HCT116 (cell line): ENCODE results near the gene LCP1. TPM values are rescaled to one million over a fixed set of nuclear protein-coding genes. Genes with fewer than 3 reads are reported as not detected.

ENCODE experiments used
- ATAC-seq: fragments of 200-7000 bp; cut with Tn5 transposase; 2 replicates; pipeline ENCODE4 v1.9.1; 2020; ENCODE audit warnings: mild to moderate bottlenecking, moderate library complexity
- BruUV-seq: library from RNA; stranded (reverse); fragments of 400-500 nt; replicated peaks from 2 replicates; lab custom pipeline; 2021; lab: Mats Ljungman, UMichigan
- CTCF ChIA-PET: fragments of 300-600 bp; sonication (Branson Sonifier 250); formaldehyde crosslinking; loops from one replicate; lab custom pipeline; 2021; ENCODE audit warnings: antibody characterized with exemption; lab: Charles Lee
- POLR2A ChIA-PET: fragments of 300-600, 350-600 bp; sonication (Branson Sonifier 250); formaldehyde crosslinking; loops from one replicate; lab custom pipeline; 2021; ENCODE audit warnings: antibody characterized with exemption; lab: Charles Lee
- RAD21 ChIA-PET, 2 experiments: fragments of 300-600 bp; sonication (Branson Sonifier 250); formaldehyde crosslinking; loops; one replicate each; lab custom pipeline; 2023; ENCODE audit warnings: low total read pairs in 2 of 2; ENCODE audit not compliant: uncharacterized antibody in 2 of 2, unreplicated experiment in 2 of 2, low non-redundant PET in 1 of 2; lab: Charles Lee
- DNase-seq: peaks from one replicate; pipeline ENCODE4 v3.0.0-alpha.2; 2010; ENCODE audit warnings: low read depth, low spot score
- H2AFZ ChIP-seq: fragments of 200-600 bp; shearing (Covaris generic), sonication (generic); 2 replicates; pipeline ENCODE4 v1.6.1; 2017; ENCODE audit warnings: low read depth, mixed run types, mixed read lengths, antibody characterized with exemption, low read length; ENCODE audit not compliant: poor library complexity, severe bottlenecking
- H3K27ac ChIP-seq: 2 replicates; pipeline ENCODE4 v1.5.1; 2012; ENCODE audit warnings: low read depth, low read length
- H3K27me3 ChIP-seq: fragments of 200-600 bp; sonication (generic); 2 replicates; pipeline ENCODE4 v1.6.1; 2016; ENCODE audit warnings: mixed run types, low read length, mixed read lengths; ENCODE audit not compliant: insufficient read depth
- H3K36me3 ChIP-seq, 2 experiments: fragments of 200-500 bp in 1 of 2; fragments of 200-600 bp in 1 of 2; sonication (Bioruptor generic) in 1 of 2; sonication (generic) in 1 of 2; 2 replicates each; pipeline versions ENCODE4 v1.5.1 to v1.6.1; 2014 to 2016; ENCODE audit warnings: low read length in 2 of 2, inconsistent platforms in 1 of 2, mixed read lengths in 1 of 2, mixed run types in 1 of 2; ENCODE audit not compliant: insufficient read depth in 2 of 2, control insufficient read depth in 1 of 2
- H3K4me1 ChIP-seq, 2 experiments: fragments of 200-600 bp in 1 of 2; sonication (generic) in 1 of 2; 2 replicates each; pipeline versions ENCODE4 v1.5.1 to v1.6.1; 2012 to 2017; ENCODE audit warnings: low read length in 2 of 2, inconsistent platforms in 1 of 2, mild to moderate bottlenecking in 1 of 2, mixed read lengths in 1 of 2, mixed run types in 1 of 2, moderate library complexity in 1 of 2; ENCODE audit not compliant: insufficient read depth in 2 of 2, control insufficient read depth in 1 of 2
- H3K4me2 ChIP-seq: fragments of 200-600 bp; sonication (generic); 2 replicates; pipeline ENCODE4 v1.6.1; 2017; ENCODE audit warnings: mixed run types, low read length, mixed read lengths
- H3K4me3 ChIP-seq, 2 experiments: fragments of 200-600 bp in 1 of 2; sonication (generic) in 1 of 2; replicated peaks in 1 of 2; 2 replicates each; pipeline ENCODE4 v1.5.1; 2011 to 2016; ENCODE audit warnings: low read length in 2 of 2, control low read depth in 1 of 2, low read depth in 1 of 2, mild to moderate bottlenecking in 1 of 2, mixed read lengths in 1 of 2, mixed run types in 1 of 2
- H3K79me2 ChIP-seq: fragments of 200-600 bp; sonication (generic); 2 replicates; pipeline ENCODE4 v1.6.1; 2017; ENCODE audit warnings: mild to moderate bottlenecking, mixed run types, low read length, moderate library complexity, mixed read lengths; ENCODE audit not compliant: insufficient read depth
- H3K9ac ChIP-seq: fragments of 200-600 bp; sonication (generic); 2 replicates; pipeline ENCODE4 v1.6.1; 2016; ENCODE audit warnings: low read length, mixed read lengths
- H3K9me2 ChIP-seq: fragments of 200-600 bp; sonication (generic), shearing (Covaris generic); 2 replicates; pipeline ENCODE4 v1.6.1; 2017; ENCODE audit warnings: mixed run types, mild to moderate bottlenecking, moderate library complexity; ENCODE audit not compliant: insufficient read depth
- H3K9me3 ChIP-seq, 2 experiments: fragments of 200-500 bp in 1 of 2; fragments of 200-600 bp in 1 of 2; sonication (Bioruptor generic) in 1 of 2; sonication (generic) in 1 of 2; 2 replicates each; pipeline ENCODE4 v1.6.1; 2014 to 2017; ENCODE audit warnings: low read length in 2 of 2, mixed read lengths in 2 of 2, inconsistent platforms in 1 of 2, low read depth in 1 of 2, mild to moderate bottlenecking in 1 of 2, mixed run types in 1 of 2, moderate library complexity in 1 of 2; ENCODE audit not compliant: control insufficient read depth in 1 of 2, insufficient read depth in 1 of 2
- H4K20me1 ChIP-seq: fragments of 200-600 bp; sonication (generic), shearing (Covaris generic); 2 replicates; pipeline ENCODE4 v1.6.1; 2017; ENCODE audit warnings: mixed run types, mild to moderate bottlenecking, moderate library complexity; ENCODE audit not compliant: insufficient read depth
- EGR1 ChIP-seq: IDR thresholded peaks from 2 replicates; pipeline ENCODE4 v1.6.1; 2012; ENCODE audit warnings: low read depth
- ELF1 ChIP-seq: IDR thresholded peaks from 2 replicates; pipeline ENCODE4 v1.6.1; 2012; ENCODE audit warnings: low read depth, borderline replicate concordance
- EZH2phosphoT487 ChIP-seq: fragments of 200-600 bp; IDR thresholded peaks from 2 replicates; pipeline ENCODE4 v1.6.1; 2018; ENCODE audit warnings: antibody characterized with exemption, borderline replicate concordance
- POLR2A ChIP-seq: IDR thresholded peaks from 2 replicates; pipeline ENCODE4 v1.7.0; 2011; ENCODE audit warnings: borderline replicate concordance; ENCODE audit not compliant: insufficient read depth, insufficient read length; ENCODE audit errors: extremely low read depth
- POLR2AphosphoS5 ChIP-seq: IDR thresholded peaks from 2 replicates; pipeline ENCODE4 v1.6.1; 2011; ENCODE audit warnings: mild to moderate bottlenecking, low read depth, low read length, moderate library complexity
- SIN3A ChIP-seq: IDR thresholded peaks from 2 replicates; pipeline ENCODE4 v1.6.1; 2012; ENCODE audit warnings: low read depth
- SP1 ChIP-seq: IDR thresholded peaks from 2 replicates; pipeline ENCODE4 v1.6.1; 2012; ENCODE audit warnings: low read depth
- TCF7L2 ChIP-seq: IDR thresholded peaks from 2 replicates; pipeline ENCODE4 v1.7.0; 2011; ENCODE audit warnings: borderline replicate concordance, inconsistent platforms; ENCODE audit not compliant: insufficient read depth, insufficient read length; ENCODE audit errors: extremely low read depth
- ZFX ChIP-seq: fragments of 450-650 bp; IDR thresholded peaks from 2 replicates; pipeline ENCODE4 v1.6.1; 2017
- intact Hi-C: fragments of 100-400 bp; cut with micrococcal nuclease; formaldehyde crosslinking; loops from 2 replicates; pipeline ENCODE4 v1.10.0; 2022
- total RNA-seq: library from RNA; stranded (reverse); gene quantifications from one replicate; pipeline ENCODE4 v1.2.1, GENCODE V29; 2021; ENCODE audit not compliant: unreplicated experiment
- TF ChIP-seq, protein P1 (sequence below): IDR thresholded peaks from 2 replicates; pipeline ENCODE4 v1.6.1; 2011; ENCODE audit warnings: mild to moderate bottlenecking, low read length, moderate library complexity; ENCODE audit not compliant: insufficient replicate concordance; ENCODE audit errors: extremely low read depth
- TF ChIP-seq, protein P2 (sequence below), 3 experiments: fragments of 200-600 bp in 1 of 3; sonication (generic) in 1 of 3; IDR thresholded peaks in 2 of 3; conservative IDR thresholded peaks in 1 of 3; 2 replicates each; pipeline ENCODE4 v1.5.1; 2012 to 2017; ENCODE audit warnings: low read depth in 2 of 3, low read length in 2 of 3, antibody characterized with exemption in 1 of 3, borderline replicate concordance in 1 of 3, control low read depth in 1 of 3, mild to moderate bottlenecking in 1 of 3, mixed read lengths in 1 of 3, mixed run types in 1 of 3, moderate library complexity in 1 of 3; ENCODE audit not compliant: insufficient read depth in 1 of 3
- TF ChIP-seq, protein P3 (sequence below): IDR thresholded peaks from 2 replicates; pipeline ENCODE4 v1.6.1; 2012
- TF ChIP-seq, protein P4 (sequence below): IDR thresholded peaks from 2 replicates; pipeline ENCODE4 v1.6.1; 2012; ENCODE audit warnings: low read depth

The LCP1 gene
- total RNA-seq, 1 experiment from 2014 or later: 2.2 TPM

DNA sequence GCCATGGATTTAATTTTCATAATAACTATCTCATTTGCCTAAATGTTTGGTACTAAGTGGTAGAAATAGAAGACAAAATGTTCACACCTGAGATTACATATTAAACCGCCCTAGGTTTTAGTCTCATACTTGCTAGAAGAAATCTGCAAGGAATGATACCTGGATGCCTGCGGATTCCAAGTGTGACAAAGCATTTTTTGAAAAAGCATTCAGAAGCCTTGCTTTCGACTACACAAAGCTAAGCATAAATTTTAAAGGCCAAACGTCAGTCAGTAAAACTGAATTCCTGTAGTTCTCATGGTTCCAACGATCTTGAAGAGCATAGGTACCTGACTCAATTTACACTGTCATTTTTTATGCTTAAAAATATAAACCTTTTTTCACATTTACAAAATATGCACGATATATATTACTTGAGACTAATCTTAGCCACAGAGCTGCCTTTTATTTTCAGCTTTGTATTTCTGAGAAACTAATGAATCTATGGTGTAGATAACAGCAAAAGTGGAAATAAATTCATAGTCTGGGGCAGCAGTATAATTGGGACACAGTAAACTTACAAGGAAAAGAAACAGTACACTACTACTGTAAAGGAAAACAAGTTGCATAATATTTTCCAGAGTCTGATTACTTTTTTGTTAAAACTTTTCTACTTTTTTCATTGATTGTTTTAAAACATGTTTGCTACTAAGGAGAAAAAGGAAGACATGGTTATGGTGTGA lies 28.5 kb upstream of the LCP1 start (continued):
- TF ChIP-seq, protein P1, sequence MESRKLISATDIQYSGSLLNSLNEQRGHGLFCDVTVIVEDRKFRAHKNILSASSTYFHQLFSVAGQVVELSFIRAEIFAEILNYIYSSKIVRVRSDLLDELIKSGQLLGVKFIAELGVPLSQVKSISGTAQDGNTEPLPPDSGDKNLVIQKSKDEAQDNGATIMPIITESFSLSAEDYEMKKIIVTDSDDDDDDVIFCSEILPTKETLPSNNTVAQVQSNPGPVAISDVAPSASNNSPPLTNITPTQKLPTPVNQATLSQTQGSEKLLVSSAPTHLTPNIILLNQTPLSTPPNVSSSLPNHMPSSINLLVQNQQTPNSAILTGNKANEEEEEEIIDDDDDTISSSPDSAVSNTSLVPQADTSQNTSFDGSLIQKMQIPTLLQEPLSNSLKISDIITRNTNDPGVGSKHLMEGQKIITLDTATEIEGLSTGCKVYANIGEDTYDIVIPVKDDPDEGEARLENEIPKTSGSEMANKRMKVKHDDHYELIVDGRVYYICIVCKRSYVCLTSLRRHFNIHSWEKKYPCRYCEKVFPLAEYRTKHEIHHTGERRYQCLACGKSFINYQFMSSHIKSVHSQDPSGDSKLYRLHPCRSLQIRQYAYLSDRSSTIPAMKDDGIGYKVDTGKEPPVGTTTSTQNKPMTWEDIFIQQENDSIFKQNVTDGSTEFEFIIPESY: no peak

DNA sequence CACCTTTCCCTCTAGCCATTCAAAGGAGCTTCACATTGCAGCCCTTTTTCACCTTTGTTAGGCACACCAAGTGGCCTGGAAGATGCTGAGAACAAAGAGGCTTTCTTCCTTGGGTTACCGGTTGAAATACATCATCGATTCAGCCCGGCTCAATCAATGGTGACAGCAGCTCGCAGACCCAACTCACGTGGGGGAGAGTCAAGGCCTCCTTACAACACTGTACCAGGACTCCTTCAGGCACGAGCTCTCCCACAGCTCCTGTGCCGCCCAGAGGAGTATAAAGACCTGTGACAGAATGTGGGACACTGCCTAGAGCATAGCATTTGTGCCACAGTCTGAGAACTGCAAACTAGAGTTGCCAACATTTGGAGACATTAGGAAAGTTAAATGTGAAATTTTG lies 25.9 kb upstream of the LCP1 start:
- H3K9me2 ChIP-seq: no peaks in the 10 kb centered on the region
- no peak overlapping the region for H3K4me2 ChIP-seq
- H2AFZ ChIP-seq: no peak overlapping the region
- no peaks in the 10 kb centered on the region for H3K79me2 ChIP-seq
- intact Hi-C loops: no loop called here
- H3K9me3 ChIP-seq: no peaks in the 10 kb centered on the region
- no peak overlapping the region for H3K27ac ChIP-seq
- ATAC-seq (no peak), DNase-seq (no peak)
- TF ChIP-seq TCF7L2 (no peak), ELF1 (no peak), POLR2A (no peak), EGR1 (no peak), SIN3A (no peak), EZH2phosphoT487 (no peak), SP1 (no peak), POLR2AphosphoS5 (no peak), ZFX (no peak)
- TF ChIP-seq, protein P2, sequence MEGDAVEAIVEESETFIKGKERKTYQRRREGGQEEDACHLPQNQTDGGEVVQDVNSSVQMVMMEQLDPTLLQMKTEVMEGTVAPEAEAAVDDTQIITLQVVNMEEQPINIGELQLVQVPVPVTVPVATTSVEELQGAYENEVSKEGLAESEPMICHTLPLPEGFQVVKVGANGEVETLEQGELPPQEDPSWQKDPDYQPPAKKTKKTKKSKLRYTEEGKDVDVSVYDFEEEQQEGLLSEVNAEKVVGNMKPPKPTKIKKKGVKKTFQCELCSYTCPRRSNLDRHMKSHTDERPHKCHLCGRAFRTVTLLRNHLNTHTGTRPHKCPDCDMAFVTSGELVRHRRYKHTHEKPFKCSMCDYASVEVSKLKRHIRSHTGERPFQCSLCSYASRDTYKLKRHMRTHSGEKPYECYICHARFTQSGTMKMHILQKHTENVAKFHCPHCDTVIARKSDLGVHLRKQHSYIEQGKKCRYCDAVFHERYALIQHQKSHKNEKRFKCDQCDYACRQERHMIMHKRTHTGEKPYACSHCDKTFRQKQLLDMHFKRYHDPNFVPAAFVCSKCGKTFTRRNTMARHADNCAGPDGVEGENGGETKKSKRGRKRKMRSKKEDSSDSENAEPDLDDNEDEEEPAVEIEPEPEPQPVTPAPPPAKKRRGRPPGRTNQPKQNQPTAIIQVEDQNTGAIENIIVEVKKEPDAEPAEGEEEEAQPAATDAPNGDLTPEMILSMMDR (IDR thresholded peaks at IDR 0.05 in 2 of 3, conservative IDR thresholded peaks at IDR 0.05 in 1 of 3; ENCODE audit: borderline replicate concordance in 1 of 3, insufficient read depth in 1 of 3, low read depth in 2 of 3, low read length in 2 of 3): no peak
- TF ChIP-seq, protein P3, sequence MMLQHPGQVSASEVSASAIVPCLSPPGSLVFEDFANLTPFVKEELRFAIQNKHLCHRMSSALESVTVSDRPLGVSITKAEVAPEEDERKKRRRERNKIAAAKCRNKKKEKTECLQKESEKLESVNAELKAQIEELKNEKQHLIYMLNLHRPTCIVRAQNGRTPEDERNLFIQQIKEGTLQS: no peak
- TF ChIP-seq, protein P4, sequence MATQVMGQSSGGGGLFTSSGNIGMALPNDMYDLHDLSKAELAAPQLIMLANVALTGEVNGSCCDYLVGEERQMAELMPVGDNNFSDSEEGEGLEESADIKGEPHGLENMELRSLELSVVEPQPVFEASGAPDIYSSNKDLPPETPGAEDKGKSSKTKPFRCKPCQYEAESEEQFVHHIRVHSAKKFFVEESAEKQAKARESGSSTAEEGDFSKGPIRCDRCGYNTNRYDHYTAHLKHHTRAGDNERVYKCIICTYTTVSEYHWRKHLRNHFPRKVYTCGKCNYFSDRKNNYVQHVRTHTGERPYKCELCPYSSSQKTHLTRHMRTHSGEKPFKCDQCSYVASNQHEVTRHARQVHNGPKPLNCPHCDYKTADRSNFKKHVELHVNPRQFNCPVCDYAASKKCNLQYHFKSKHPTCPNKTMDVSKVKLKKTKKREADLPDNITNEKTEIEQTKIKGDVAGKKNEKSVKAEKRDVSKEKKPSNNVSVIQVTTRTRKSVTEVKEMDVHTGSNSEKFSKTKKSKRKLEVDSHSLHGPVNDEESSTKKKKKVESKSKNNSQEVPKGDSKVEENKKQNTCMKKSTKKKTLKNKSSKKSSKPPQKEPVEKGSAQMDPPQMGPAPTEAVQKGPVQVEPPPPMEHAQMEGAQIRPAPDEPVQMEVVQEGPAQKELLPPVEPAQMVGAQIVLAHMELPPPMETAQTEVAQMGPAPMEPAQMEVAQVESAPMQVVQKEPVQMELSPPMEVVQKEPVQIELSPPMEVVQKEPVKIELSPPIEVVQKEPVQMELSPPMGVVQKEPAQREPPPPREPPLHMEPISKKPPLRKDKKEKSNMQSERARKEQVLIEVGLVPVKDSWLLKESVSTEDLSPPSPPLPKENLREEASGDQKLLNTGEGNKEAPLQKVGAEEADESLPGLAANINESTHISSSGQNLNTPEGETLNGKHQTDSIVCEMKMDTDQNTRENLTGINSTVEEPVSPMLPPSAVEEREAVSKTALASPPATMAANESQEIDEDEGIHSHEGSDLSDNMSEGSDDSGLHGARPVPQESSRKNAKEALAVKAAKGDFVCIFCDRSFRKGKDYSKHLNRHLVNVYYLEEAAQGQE: no peak
- TF ChIP-seq, protein P1: no peak
- H3K36me3 ChIP-seq: no peaks in the 10 kb centered on the region
- ChIA-PET POLR2A (no interaction called here), RAD21 (no interaction called here), CTCF (no interaction called here)
- H3K27me3 ChIP-seq: no peaks in the 10 kb centered on the region
- no TSS peak for BruUV-seq
- H3K4me3 ChIP-seq: no peak overlapping the region
- no peak overlapping the region for H3K9ac ChIP-seq
- H3K4me1 ChIP-seq: no peaks in the 10 kb centered on the region
- H4K20me1 ChIP-seq: no peaks in the 10 kb centered on the region
